ENCODE measurements around the gene DNM3.
"Not testable (repeated sequence)": the region's sequence is repeated elsewhere in the genome, so short reads cannot be mapped to it uniquely, and the experiment has no call there.

DNM3 gene

DNA sequence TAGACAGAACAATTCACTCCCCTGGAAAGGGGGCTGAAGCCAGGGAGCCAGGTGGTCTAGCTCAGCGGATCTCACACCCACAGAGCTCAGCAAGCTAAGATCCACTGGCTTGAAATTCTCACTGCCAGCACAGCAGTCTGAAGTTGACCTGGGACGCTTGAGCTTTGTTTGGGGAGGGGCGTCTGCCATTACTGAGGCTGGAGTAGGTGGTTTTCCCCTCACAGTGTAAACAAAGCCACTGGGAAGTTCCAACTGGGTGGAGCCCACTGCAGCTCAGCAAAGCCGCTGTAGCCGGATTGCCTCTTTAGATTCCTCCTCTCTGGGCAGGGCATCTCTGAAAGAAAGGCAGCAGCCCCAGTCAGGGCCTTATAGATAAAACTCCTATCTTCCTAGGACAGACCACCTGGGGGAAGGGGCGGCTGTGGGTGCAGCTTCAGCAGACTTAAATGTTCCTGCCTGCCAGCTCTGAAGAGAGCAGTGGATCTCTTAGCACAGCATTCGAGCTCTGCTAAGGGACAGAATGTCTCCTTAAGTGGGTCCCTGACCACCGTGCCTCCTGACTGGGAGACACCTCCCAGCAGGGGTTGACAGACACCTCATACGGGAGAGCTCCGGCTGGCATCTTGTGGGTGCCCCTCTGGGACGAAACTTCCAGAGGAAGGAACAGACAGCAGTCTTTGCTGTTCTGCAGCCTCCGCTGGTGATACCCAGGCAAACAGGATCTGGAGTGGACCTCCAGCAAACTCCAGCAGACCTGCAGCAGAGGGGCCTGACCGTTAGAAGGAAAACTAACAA lies 183.8 kb downstream of the DNM3 start:
- not testable (repeated sequence) for DNase-seq (ENCODE audit: low read depth in 2 of 2)

DNA sequence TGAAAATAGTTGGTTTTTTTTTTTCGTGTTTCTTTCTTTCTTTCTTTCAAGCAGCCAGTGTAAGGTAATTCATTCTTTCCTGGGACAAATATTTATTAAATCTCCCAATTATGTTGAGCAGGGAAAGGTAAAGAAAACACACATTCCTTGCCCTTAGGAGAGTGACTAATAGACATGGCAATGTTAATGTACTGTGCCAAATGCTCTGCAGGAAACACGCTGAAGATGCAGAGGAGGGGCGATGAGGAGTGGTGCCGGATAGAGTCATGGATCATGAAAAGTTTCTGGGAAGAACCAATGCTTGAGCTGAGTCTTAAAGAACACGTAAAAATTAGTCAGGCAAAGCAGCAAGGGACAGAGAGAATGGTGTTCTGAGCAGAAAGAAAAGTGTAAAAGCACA lies 199.2 kb downstream of the DNM3 start:
- DNase-seq (ENCODE audit: low read depth in 2 of 2) = no peak

GRCh38 chr1:172041102-172041501 lies 199.8 kb downstream of the DNM3 start:
- DNase-seq (ENCODE audit: low read depth in 2 of 2) = no peak

- no peak for DNase-seq (ENCODE audit: low read depth in 2 of 2)
Measured at GRCh38 chr1:172041742-172042141, 200.4 kb downstream of the DNM3 start.

- DNase-seq (ENCODE audit: low read depth in 2 of 2) = no peak
Measured at GRCh38 chr1:172043900-172044299, 202.6 kb downstream of the DNM3 start.

DNA sequence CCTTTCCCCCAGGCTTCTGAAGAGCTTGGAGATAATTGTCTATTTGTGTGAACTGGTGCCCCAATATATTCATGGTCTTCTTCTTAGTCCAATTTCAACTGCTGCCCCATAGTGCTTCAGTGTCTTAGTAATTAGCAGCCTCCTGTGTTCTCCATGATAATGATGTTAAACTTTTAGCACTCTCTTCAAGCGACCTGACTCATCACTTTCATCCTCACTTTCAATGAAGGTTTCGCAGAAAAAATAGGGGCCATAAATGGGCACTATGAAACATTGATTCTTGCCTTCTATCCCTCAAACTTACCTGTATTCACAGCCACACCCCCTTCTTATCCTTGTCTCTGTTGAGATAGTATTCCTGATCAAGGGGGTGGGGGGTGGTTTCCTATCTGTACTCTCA lies 210.6 kb downstream of the DNM3 start:
- no peak for DNase-seq (ENCODE audit: low read depth in 2 of 2)

DNA sequence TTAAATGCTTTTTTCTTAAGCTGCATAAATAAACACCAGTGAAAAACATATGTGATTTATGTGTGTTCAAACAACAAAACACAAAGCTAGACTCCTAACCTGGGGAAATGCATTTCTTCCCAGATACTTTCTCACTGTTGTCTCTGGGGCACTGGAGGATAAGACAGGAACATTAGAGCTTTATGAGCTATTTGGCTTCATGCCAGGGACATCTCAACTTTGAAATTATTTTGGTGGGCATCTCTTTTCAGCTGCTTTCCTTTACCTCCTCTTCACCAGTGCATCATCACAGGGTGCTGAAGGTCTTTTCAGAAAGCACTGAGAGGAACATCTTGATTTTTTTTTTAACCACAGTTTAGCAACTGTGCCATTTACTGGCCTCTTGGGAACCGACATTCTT lies 212.9 kb downstream of the DNM3 start:
- no peak for DNase-seq (ENCODE audit: low read depth in 2 of 2)

GRCh38 chr1:172055816-172056419 lies 214.6 kb downstream of the DNM3 start:
- not testable (repeated sequence) for DNase-seq (ENCODE audit: low read depth in 2 of 2)

DNA sequence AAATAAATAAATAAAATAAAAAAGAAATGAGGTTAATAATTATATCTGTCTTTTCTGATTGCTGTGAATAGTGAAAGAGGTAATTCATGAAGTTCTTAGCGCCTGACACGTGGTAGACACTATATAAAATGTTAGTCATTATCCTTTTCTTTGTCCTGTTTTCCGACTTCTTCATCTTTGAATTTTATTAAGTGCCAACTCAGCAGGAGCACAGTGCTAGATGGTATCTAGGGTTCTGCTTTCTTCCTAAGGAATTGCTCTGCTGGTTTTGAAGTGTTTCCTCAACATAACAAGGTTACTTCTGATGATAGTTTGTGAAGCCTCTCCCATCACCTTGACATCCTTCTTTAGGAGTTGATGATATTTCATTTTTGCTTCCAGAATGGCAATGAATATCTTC lies 227.0 kb downstream of the DNM3 start:
- DNase-seq (ENCODE audit: low read depth in 2 of 2) = no peak

DNA sequence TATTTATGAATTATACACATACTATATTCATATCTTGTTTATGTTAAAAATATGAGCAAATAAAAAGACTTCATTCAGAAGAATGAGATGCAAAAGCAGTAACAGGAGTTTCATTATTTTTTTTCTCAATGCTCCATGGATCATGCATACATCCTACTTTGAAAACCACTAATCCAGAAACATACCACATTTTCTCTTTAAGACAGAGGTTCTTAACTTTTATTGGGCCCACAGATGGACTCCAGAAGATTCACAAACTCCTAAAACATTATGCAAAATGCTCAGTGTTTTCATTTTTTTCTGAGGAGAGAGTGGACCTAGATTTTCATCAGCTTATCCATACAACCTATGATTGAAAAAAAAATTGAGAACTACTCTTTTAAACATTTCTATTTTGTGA lies 227.8 kb downstream of the DNM3 start:
- DNase-seq (ENCODE audit: low read depth in 2 of 2) = no peak

DNA sequence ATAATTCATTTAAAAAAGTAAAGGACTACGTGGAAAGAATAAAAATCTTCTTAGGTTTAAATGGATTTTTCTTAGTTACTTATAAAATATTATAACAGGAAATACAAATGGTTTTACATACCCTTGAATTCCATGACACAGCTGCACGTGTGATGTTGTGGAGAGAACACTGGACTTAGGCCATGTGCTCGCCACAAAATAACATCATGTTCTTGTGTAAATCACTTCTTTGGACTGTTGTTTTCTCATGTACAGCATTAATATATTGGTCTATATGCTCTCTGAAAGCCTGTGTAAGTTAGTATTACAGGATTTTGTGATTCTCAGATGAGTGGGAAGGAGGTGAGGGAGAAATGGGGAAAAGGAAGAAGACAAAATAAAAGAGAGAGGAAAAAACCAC lies 228.2 kb downstream of the DNM3 start:
- no peak for DNase-seq (ENCODE audit: low read depth in 2 of 2)

DNA sequence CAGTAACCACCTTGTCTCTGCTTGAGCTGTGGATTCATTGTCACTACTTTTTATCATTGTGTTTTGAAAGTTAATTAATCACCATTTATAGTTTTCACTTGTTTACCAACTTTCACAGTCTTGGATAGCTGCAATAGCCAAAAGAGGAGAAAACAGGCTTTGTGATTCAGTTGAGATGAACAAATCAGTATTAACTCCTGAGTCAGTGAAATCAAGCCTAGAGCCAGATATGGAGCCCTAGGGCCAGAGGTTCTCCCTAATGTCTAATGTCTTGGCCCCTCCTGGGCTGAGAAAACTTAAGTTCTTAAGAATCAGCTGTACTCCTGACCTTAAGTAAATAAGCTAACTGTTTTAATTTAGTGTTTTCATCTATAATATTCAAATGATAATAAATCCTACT lies 228.8 kb downstream of the DNM3 start:
- no peak for DNase-seq (ENCODE audit: low read depth in 2 of 2)

GRCh38 chr1:172071746-172072145 lies 230.4 kb downstream of the DNM3 start:
- no peak for DNase-seq (ENCODE audit: low read depth in 2 of 2)

DNA sequence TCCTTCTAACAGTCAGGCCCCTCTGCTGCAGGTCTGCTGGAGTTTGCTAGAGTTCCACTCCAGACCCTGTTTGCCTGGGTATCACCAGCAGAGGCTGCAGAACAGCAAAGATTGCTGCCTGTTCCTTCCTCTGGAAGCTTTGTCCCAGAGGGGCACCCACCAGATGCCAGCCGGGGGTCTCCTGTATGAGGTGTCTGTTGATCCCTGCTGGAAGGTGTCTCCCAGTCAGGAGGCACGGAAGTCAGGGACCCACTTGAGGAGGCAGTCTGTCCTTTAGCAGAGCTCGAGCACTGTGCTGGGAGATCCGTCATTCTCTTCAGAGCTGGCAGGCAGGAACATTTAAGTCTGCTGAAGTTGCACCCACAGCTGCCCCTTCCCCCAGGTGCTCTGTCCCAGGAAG lies 238.6 kb downstream of the DNM3 start:
- DNase-seq (ENCODE audit: low read depth in 2 of 2) = not testable (repeated sequence)

GRCh38 chr1:172083191-172083590 lies 241.9 kb downstream of the DNM3 start:
- DNase-seq (ENCODE audit: low read depth in 2 of 2) = no peak

GRCh38 chr1:172084876-172085275 lies 243.6 kb downstream of the DNM3 start:
- no peak for DNase-seq (ENCODE audit: low read depth in 2 of 2)

- DNase-seq (ENCODE audit: low read depth in 2 of 2) = no peak
Measured at GRCh38 chr1:172085317-172085716, 244.0 kb downstream of the DNM3 start.

DNA sequence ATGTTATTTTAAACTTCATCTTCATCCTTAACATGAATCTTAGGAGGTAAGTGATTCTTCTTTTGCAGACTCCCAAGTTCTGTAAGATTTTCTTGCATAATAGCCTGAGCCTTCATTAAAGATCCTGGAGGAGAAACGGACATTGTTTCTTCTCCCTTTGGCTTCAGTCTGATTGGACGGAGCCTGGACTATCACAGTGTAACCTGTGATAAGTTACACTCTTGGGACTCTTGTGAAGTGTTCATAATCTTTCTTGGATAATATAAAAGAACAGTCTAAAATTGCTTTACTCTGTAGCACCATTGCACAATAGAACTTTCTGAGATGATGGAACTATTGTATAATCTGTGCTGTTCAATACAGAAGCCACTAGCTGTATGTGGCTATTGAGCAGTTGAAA lies 244.8 kb downstream of the DNM3 start:
- no peak for DNase-seq (ENCODE audit: low read depth in 2 of 2)

- no peak for DNase-seq (ENCODE audit: low read depth in 2 of 2)
Measured at GRCh38 chr1:172088256-172088655, 247.0 kb downstream of the DNM3 start.

DNA sequence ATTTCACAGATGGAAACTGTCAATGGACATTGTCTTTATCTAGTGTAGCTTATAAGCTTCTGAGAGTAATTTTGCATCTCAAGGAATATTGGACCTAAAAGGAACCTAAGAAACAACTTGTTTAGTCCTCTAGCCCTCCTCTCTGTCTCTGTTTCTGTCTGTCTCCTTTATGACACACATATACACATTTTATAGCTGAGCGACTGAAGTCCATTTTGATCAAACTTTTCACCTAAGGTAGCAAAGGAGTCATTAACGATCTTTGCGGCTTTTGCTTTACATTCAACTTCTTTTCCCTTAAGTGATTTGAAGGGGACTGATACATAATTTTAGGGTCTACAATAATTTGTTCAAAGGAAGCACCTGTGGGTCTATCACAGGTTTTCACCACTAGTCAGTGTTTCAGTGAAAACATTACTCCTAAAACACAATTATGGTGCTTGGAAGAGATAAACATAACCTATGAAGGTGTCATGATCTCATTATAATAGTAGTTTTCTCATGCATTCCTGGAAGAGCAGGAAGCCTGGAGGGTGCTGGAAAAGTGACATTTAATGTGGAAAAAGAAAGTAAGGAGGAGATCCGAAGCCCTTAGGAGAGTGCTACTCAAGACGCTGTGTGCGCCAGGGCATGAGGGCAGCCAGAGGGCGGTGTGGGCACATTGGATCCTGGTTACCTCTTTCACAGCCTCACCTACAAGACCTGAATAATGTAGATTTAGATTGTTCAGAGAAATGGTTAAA lies 248.6 kb downstream of the DNM3 start:
- peak in 1 of 2 donors; percentile 26 for DNase-seq (ENCODE audit: low read depth in 2 of 2)

GRCh38 chr1:172090511-172090817 lies 249.2 kb downstream of the DNM3 start:
- no peak for DNase-seq (ENCODE audit: low read depth in 2 of 2)

- DNase-seq (ENCODE audit: low read depth in 2 of 2) = no peak
Measured at GRCh38 chr1:172095846-172096245, 254.5 kb downstream of the DNM3 start.

- no peak for DNase-seq (ENCODE audit: low read depth in 2 of 2)
Measured at GRCh38 chr1:172105230-172105629, 263.9 kb downstream of the DNM3 start.

All from stimulated activated CD8-positive, alpha-beta memory T cell treated with anti-CD3 and anti-CD28 coated beads, Interleukin-15, amount 100 ng/mL, for 4 hours (primary cell).